Esophagus (tissue), 2 donors: Measurements from ENCODE around the gene RBKS. TPM values are rescaled to one million over a fixed set of nuclear protein-coding genes. Genes with fewer than 3 reads are reported as not detected.

Source experiments
- H3K27ac ChIP-seq, 2 donors: one replicate each; pipeline ENCODE4 v1.5.1; 2013; ENCODE audit warnings: low read depth in 2 of 2, mild to moderate bottlenecking in 2 of 2, inconsistent platforms in 1 of 2, low read length in 1 of 2, moderate library complexity in 1 of 2
- H3K27me3 ChIP-seq, 2 donors: one replicate each; pipeline ENCODE4 v1.6.1; 2013; ENCODE audit warnings: low read length in 2 of 2, control low read depth in 1 of 2, mild to moderate bottlenecking in 1 of 2; ENCODE audit not compliant: insufficient read depth in 2 of 2, control insufficient read depth in 1 of 2
- H3K36me3 ChIP-seq, 2 donors: one replicate each; pipeline ENCODE4 v1.6.1; 2013; ENCODE audit warnings: low read length in 1 of 2; ENCODE audit not compliant: control insufficient read depth in 2 of 2, insufficient read depth in 2 of 2
- H3K4me1 ChIP-seq, 2 donors: one replicate each; pipeline ENCODE4 v1.6.1; 2013; ENCODE audit warnings: low read length in 1 of 2; ENCODE audit not compliant: control insufficient read depth in 2 of 2, insufficient read depth in 2 of 2
- H3K4me3 ChIP-seq, 2 donors: one replicate each; pipeline ENCODE4 v1.5.1; 2013; ENCODE audit warnings: low read length in 2 of 2, mild to moderate bottlenecking in 2 of 2, low read depth in 1 of 2, moderate library complexity in 1 of 2
- H3K9me3 ChIP-seq, 2 donors: one replicate each; pipeline ENCODE4 v1.6.1; 2013; ENCODE audit warnings: mild to moderate bottlenecking in 2 of 2, low read depth in 1 of 2, low read length in 1 of 2, moderate library complexity in 1 of 2; ENCODE audit not compliant: control insufficient read depth in 2 of 2, insufficient read depth in 1 of 2
- WGBS, 2 donors: extraction: QIAGEN DNeasy Blood & Tissue Kit; methylation state at CpG; one replicate each; pipeline ENCODE4 v1.1.7; 2013; 5-methylcytosine and 5-hydroxymethylcytosine counted together
- polyA plus RNA-seq, 2 donors: library from polyadenylated mRNA; stranded (reverse); fragments of 200-250 nt; gene quantifications; one replicate each; pipeline ENCODE4 v1.2.3, GENCODE V29; 2013
- donor health status: healthy with polysubstance abuse.
- donor health status: Bipolar disorder and iron deficiency.

RBKS gene
- polyA plus RNA-seq, 2 donors = 2.6 to 2.8 TPM

- H3K36me3 ChIP-seq = no peaks in the 10 kb centered on the region
- WGBS, 2 donors = 67 to 77% methylated on average over 1 of the region's 1 CpG
- no peaks in the 10 kb centered on the region for H3K27me3 ChIP-seq
- no peaks in the 10 kb centered on the region for H3K4me1 ChIP-seq
- peaks cover 0 to 4% of the 10 kb centered on the region in 2 donors for H3K9me3 ChIP-seq
- no peak overlapping the region for H3K4me3 ChIP-seq
- H3K27ac ChIP-seq = no peak overlapping the region
Observed at GRCh38 chr2:27828305-27828704, 61.9 kb downstream of the RBKS start.

GRCh38 chr2:27824401-27824800 lies 65.8 kb downstream of the RBKS start:
- Histone ChIP-seq H3K4me3 (no peak overlapping the region), H3K27me3 (no peaks in the 10 kb centered on the region), H3K27ac (no peak overlapping the region), H3K36me3 (no peaks in the 10 kb centered on the region), H3K4me1 (no peaks in the 10 kb centered on the region), H3K9me3 (no peaks in the 10 kb centered on the region)
- 94 to 100% methylated on average over 1 of the region's 1 CpG for WGBS, 2 donors

DNA sequence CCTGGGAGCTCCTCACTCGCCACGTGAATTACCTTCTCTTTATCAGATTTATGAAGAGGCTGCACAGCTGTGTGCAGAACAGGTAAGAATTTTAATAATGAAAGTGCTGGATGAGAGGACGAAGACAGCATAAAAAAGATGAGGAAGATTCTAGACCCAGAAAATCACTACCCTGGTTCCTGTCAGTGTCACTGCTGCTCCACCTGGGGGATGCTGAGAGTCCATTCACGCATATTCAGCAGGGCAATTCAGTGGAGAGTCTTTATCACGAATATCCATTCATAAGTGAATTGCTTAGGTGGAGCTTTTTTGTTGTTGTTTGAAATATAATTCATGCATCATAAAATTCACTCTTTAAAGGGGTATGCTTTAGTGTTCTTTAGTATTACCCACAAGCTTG lies 66.6 kb downstream of the RBKS start:
- H3K27ac ChIP-seq = no peak overlapping the region
- no peaks in the 10 kb centered on the region for H3K36me3 ChIP-seq
- no peaks in the 10 kb centered on the region for H3K9me3 ChIP-seq
- H3K4me3 ChIP-seq = no peak overlapping the region
- H3K27me3 ChIP-seq = no peaks in the 10 kb centered on the region
- no peaks in the 10 kb centered on the region for H3K4me1 ChIP-seq
- 81 to 88% methylated on average over 5 of the region's 5 CpGs for WGBS, 2 donors

DNA sequence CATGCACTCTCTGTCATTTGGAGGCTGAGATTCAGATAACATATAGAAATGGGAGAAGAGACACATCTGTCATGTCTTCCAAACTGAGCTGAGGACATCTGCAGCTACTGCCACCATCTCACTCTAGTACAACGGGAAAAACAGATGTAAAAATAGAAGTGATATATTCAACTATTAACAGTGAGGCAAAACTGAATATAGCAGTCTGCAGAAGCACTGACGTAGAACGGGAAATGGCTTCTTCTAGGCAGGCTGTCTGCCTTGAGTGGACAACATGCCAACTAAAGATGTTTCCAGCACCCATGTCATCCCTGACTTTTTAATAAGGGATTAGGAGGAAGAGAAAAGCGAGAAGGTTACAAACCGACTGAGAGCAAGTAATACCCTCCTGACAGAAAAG lies 67.1 kb downstream of the RBKS start:
- Histone ChIP-seq H3K4me3 (no peak overlapping the region), H3K27me3 (no peaks in the 10 kb centered on the region), H3K27ac (no peak overlapping the region), H3K36me3 (no peaks in the 10 kb centered on the region), H3K4me1 (no peaks in the 10 kb centered on the region), H3K9me3 (no peaks in the 10 kb centered on the region)
- 80 to 81% methylated on average over 5 of the region's 5 CpGs for WGBS, 2 donors

- Histone ChIP-seq H3K4me1 (no peaks in the 10 kb centered on the region), H3K4me3 (no peak overlapping the region), H3K9me3 (no peaks in the 10 kb centered on the region), H3K27me3 (no peaks in the 10 kb centered on the region), H3K36me3 (no peaks in the 10 kb centered on the region), H3K27ac (no peak overlapping the region)
- 96 to 98% methylated on average over 1 of the region's 1 CpG for WGBS, 2 donors
Observed at GRCh38 chr2:27822049-27822448, 68.1 kb downstream of the RBKS start.

DNA sequence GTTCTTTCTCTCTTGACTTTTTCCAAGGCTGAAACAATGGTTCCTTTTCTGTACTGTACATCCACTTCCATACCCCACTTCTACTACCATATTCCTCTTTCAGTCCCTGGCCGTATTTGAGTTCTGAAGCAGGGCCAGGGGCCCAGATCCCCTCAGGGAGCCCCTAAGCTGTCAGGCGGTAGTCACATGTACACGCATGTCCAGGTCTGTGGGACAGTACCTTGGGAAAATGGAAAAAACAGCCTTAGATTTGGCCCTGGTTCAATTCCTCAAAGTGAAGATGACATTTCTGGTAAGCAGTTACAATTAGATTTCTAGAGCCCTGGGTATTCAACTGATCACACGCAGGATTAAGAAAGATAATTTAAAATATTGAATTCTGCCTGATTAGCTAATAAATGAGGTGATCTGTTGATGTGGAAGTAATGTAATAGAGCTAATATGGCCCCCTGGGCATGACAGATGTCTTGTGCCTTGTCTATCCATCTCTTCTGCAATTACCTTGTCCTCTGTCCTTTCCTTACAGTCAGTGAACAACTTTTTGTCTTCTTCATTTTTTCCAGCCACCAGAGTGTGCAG lies 74.2 kb downstream of the RBKS start:
- 91 to 95% methylated on average over 4 of the region's 4 CpGs for WGBS, 2 donors
- Histone ChIP-seq H3K27me3 (no peaks in the 10 kb centered on the region), H3K4me3 (no peak overlapping the region), H3K36me3 (no peaks in the 10 kb centered on the region), H3K4me1 (no peaks in the 10 kb centered on the region), H3K9me3 (no peaks in the 10 kb centered on the region), H3K27ac (no peak overlapping the region)

DNA sequence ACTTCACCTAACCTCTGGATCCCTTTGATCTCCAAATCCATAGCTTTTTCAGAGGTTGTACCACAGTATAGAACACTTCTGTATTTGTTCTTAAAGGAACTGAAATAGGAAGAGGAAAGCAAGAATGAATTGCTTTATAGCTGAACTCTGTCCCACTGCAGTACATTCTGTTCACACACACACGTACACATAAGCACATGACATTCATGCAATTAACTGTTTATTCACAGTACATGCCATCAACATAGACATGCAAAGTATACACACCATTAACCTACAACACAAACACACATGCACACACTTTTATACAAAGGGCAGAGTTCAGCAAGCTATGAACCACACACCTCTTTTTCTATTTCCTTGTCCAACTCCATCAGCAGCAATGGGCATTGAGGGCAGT lies 75.4 kb downstream of the RBKS start:
- H3K36me3 ChIP-seq = no peaks in the 10 kb centered on the region
- no peak overlapping the region for H3K4me3 ChIP-seq
- H3K4me1 ChIP-seq = no peaks in the 10 kb centered on the region
- no peak overlapping the region for H3K27ac ChIP-seq
- H3K27me3 ChIP-seq = no peaks in the 10 kb centered on the region
- no peaks in the 10 kb centered on the region for H3K9me3 ChIP-seq
- WGBS, 2 donors = 59 to 73% methylated on average over 1 of the region's 1 CpG

DNA sequence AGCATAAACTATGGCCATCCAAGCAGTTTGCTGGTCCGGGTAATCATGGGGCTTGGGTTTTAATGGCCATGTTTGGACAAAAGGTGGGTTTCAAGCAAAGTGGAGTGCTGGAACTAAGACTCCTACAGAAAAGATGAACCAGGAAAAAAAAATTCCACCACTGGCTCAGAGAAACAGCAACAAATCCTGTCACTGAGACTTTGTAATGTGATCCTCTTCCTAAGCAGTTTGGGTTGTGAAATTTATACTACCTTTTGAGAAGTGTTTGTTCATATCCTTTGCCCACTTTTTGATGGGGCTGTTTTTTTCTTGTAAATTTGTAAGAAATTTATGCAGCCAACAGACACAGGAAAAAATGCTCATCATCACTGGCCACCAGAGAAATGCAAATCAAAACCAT lies 78.4 kb downstream of the RBKS start:
- Histone ChIP-seq H3K4me1 (peaks cover 0 to 3% of the 10 kb centered on the region in 2 donors), H3K27me3 (no peaks in the 10 kb centered on the region), H3K4me3 (no peak overlapping the region), H3K36me3 (no peaks in the 10 kb centered on the region), H3K9me3 (no peaks in the 10 kb centered on the region), H3K27ac (no peak overlapping the region)
- 92 to 97% methylated on average over 1 of the region's 1 CpG for WGBS, 2 donors

DNA sequence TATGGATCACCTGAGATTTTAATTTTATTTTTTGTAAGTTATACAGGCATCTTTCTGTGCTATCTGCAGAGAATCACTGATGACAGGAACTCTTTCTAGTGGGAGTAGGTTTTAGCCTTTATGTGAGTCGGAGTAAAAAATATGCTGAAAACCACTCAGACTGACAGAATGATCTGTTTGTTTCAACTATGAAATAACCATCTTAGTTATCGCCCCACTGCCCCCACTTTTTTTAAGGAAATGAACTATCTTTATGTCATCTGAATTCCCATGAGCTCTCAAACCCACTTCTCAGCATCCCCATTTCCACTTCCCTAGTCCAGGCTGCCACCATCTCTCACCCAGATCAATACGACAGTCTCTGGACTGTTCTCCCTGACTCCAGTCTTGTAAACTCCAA lies 79.7 kb downstream of the RBKS start:
- Histone ChIP-seq H3K4me3 (no peak overlapping the region), H3K27ac (no peak overlapping the region), H3K36me3 (no peaks in the 10 kb centered on the region), H3K9me3 (no peaks in the 10 kb centered on the region), H3K27me3 (no peaks in the 10 kb centered on the region), H3K4me1 (peaks cover 0 to 3% of the 10 kb centered on the region in 2 donors)
- 91 to 92% methylated on average over 3 of the region's 3 CpGs for WGBS, 2 donors

- no peaks in the 10 kb centered on the region for H3K36me3 ChIP-seq
- H3K27ac ChIP-seq = peak overlapping the region in 1 of 2 donors; percentile 17
- no peaks in the 10 kb centered on the region for H3K9me3 ChIP-seq
- peaks cover 0 to 3% of the 10 kb centered on the region in 2 donors for H3K4me1 ChIP-seq
- H3K4me3 ChIP-seq = no peak overlapping the region
- 31 to 48% methylated on average over 3 of the region's 3 CpGs for WGBS, 2 donors
- H3K27me3 ChIP-seq = no peaks in the 10 kb centered on the region
Observed at GRCh38 chr2:27809761-27810241, 80.4 kb downstream of the RBKS start.
